Naive thymus-derived CD4-positive, alpha-beta T cell (primary cell): ENCODE results near the gene TH. TPM values are rescaled to one million over a fixed set of nuclear protein-coding genes. Genes with fewer than 3 reads are reported as not detected.
A peak's percentile ranks its signal among the peaks of the same experiment; 100 is the strongest.

Experiments
- ATAC-seq: fragments of 150-1000 bp; cut with Tn5 transposase; 2 replicates; pipeline ENCODE4 v1.10.0; 2021; ENCODE audit warnings: mild to moderate bottlenecking, moderate library complexity
- CTCF ChIA-PET: fragments of 350-600 bp; sonication (Branson Sonifier 250); formaldehyde crosslinking; loops from one replicate; lab custom pipeline; 2021; ENCODE audit warnings: antibody characterized with exemption; lab: Charles Lee
- POLR2A ChIA-PET: fragments of 350-600 bp; sonication (Branson Sonifier 250); formaldehyde crosslinking; loops from one replicate; lab custom pipeline; 2021; ENCODE audit warnings: antibody characterized with exemption, inconsistent platforms; lab: Charles Lee
- DNase-seq, 9 donors: peaks; one replicate each; pipeline versions ENCODE4 v3.0.0 to v3.0.0-alpha.2; 2020 to 2022; ENCODE audit warnings: mixed read lengths in 1 of 9
- H3K27ac ChIP-seq: one replicate; pipeline ENCODE4 v1.7.0; 2013; ENCODE audit warnings: mild to moderate bottlenecking, low read depth, low read length, moderate library complexity
- H3K27me3 ChIP-seq, 2 donors: one replicate each; pipeline ENCODE4 v1.7.0; 2013; ENCODE audit warnings: low read length in 2 of 2, mild to moderate bottlenecking in 2 of 2, moderate library complexity in 2 of 2; ENCODE audit not compliant: control insufficient read depth in 2 of 2, insufficient read depth in 2 of 2
- H3K36me3 ChIP-seq, 3 experiments: 1 replicate in 2 of 3; 2 replicates in 1 of 3; pipeline ENCODE4 v1.7.0; 2013; ENCODE audit warnings: low read length in 3 of 3, mild to moderate bottlenecking in 3 of 3, moderate library complexity in 1 of 3; ENCODE audit not compliant: insufficient read depth in 3 of 3, control insufficient read depth in 2 of 3
- H3K4me1 ChIP-seq, 2 donors: one replicate each; pipeline ENCODE4 v1.7.0; 2013; ENCODE audit warnings: low read length in 2 of 2, mild to moderate bottlenecking in 2 of 2, moderate library complexity in 1 of 2; ENCODE audit not compliant: control insufficient read depth in 2 of 2, insufficient read depth in 2 of 2
- H3K4me3 ChIP-seq: 2 replicates; pipeline ENCODE4 v1.7.0; 2013; ENCODE audit warnings: mild to moderate bottlenecking, low read length
- H3K9me3 ChIP-seq, 3 experiments: 1 replicate in 2 of 3; 2 replicates in 1 of 3; pipeline ENCODE4 v1.7.0; 2013; ENCODE audit warnings: low read length in 3 of 3; ENCODE audit not compliant: control insufficient read depth in 2 of 3
- H3K27ac Mint-ChIP-seq, 9 donors: one replicate each; pipeline ENCODE4 v1.8.0; 2020 to 2022; ENCODE audit warnings: mixed read lengths in 9 of 9, mild to moderate bottlenecking in 8 of 9, moderate library complexity in 5 of 9, inconsistent platforms in 2 of 9
- H3K27me3 Mint-ChIP-seq, 5 donors: one replicate each; pipeline ENCODE4 v1.8.0; 2021 to 2022; ENCODE audit warnings: mixed read lengths in 5 of 5, mild to moderate bottlenecking in 1 of 5
- H3K36me3 Mint-ChIP-seq, 5 donors: one replicate each; pipeline ENCODE4 v1.8.0; 2020 to 2022; ENCODE audit warnings: mixed read lengths in 5 of 5, mild to moderate bottlenecking in 3 of 5, inconsistent platforms in 1 of 5
- H3K4me1 Mint-ChIP-seq, 7 donors: one replicate each; pipeline ENCODE4 v1.8.0; 2020 to 2022; ENCODE audit warnings: mixed read lengths in 7 of 7, mild to moderate bottlenecking in 3 of 7, inconsistent platforms in 1 of 7
- H3K4me3 Mint-ChIP-seq, 10 donors: one replicate each; pipeline ENCODE4 v1.8.0; 2020 to 2022; ENCODE audit warnings: mild to moderate bottlenecking in 10 of 10, mixed read lengths in 10 of 10, moderate library complexity in 6 of 10, inconsistent platforms in 2 of 10
- H3K9me3 Mint-ChIP-seq, 11 donors: one replicate each; pipeline ENCODE4 v1.8.0; 2020 to 2022; ENCODE audit warnings: mixed read lengths in 11 of 11, mild to moderate bottlenecking in 4 of 11, inconsistent platforms in 1 of 11, moderate library complexity in 1 of 11
- intact Hi-C, 2 donors: fragments of 100-400 bp; cut with micrococcal nuclease; formaldehyde crosslinking; loops; one replicate each; pipeline ENCODE4 v1.15.1; 2023
- polyA plus RNA-seq, 2 donors: library from polyadenylated mRNA; unstranded; fragments of 300-500 nt; fragmentation: Illumina TruSeq; gene quantifications; one replicate each; pipeline ENCODE4 v1.2.3, GENCODE V29; 2021
- total RNA-seq, 6 experiments: library from RNA in 5 of 6; stranded (reverse) in 5 of 6; gene quantifications; 1 replicate in 5 of 6; 2 replicates in 1 of 6; pipeline ENCODE4 v1.2.3 and lab custom pipeline; 2021 to 2026

Gene TH
- total and polyA plus RNA-seq, 7 experiments from 2014 or later: not detected

DNA sequence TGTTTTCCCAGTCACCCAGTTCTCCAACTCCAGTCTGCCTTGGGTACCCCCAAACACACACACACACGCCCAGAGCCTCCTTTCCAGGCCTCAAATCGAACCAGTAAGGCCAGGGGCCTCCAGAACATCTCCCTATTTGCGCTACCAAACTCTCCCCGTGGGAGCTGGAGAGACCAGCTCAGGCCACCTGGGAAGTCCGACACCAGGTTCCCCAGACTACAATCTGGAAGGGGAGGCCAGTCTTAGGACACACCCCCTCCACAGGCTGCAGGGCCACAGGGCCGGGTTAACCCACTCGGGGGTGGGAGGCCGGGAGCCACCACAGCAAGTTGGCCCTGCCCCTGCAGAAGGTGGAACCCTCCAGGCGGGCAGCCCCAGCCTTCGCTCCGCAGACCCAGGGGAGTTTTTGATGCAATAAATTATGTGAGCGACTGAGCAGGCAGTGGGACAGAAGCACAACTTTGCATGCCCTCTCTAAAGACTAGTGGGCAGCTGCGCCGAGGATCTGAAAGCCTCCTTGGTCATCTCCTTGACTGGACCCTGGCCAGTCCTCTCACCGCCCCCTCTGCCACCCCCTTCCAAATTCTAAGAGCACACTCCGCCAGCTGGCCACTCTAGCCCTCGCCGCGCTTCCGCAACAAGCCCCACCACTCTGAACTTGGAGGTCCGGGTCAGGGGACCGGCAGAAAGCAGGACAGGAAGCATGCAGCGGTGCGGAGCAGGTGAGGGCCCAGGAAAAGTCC, 35.2 kb downstream of the TH start:
- Histone ChIP-seq H3K4me1 (no peaks in the 10 kb centered on the region), H3K27me3 (peaks cover 0 to 3% of the 10 kb centered on the region in 2 donors), H3K4me3 (no peak overlapping the region), H3K9me3 (no peaks in the 10 kb centered on the region), H3K36me3 (no peaks in the 10 kb centered on the region), H3K27ac (no peak overlapping the region)
- H3K27ac Mint-ChIP-seq: peak overlapping the region in 1 of 9 donors; percentile 52
- H3K36me3 Mint-ChIP-seq: peaks cover 0 to 2% (median 0%) of the 10 kb centered on the region in 5 donors
- H3K27me3 Mint-ChIP-seq: peaks cover 21 to 62% (median 52%) of the 10 kb centered on the region in 5 donors
- CTCF ChIA-PET: interaction anchor here (0.8 kb wide), 1 partner anchor 99 kb away, joined by 3 read pairs; no protein-coding TSS in a partner anchor
- intact Hi-C loops: no loop called here
- POLR2A ChIA-PET: no interaction called here
- peak overlapping the region in 4 of 10 donors; percentile 3 to 85 (median 8) for H3K4me3 Mint-ChIP-seq
- H3K4me1 Mint-ChIP-seq: peaks cover 0 to 17% (median 3%) of the 10 kb centered on the region in 7 donors
- H3K9me3 Mint-ChIP-seq: peaks cover 0 to 7% (median 0%) of the 10 kb centered on the region in 11 donors
- DNase-seq (no peak), ATAC-seq (no peak)

DNA sequence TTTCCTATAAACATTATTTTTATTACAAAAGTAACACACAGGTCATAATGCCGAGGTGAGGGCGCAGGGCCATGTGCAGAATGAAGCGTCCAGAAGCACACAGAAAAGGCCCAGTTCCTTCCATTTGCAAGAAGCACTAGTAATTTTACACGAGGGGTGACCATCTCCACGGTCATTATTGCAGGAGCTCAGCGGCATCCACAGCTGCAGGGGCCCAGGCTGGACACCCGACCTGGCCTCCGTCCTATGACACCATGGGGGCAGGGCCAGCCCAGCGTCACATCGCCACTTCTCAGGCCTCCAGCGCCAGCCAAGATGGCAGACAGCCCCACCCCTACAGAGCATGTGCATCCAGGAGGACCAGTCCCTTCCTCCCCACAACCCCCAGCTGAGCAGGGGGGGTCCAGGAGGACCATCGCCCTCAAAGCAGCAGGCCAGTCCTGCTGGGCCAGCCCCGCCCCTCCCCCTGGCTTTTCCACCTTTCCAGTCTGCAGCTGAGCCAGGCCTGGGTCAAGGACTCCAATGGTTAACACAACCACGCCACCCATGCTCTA, 35.9 kb downstream of the TH start:
- CTCF ChIA-PET: interaction anchor here (0.8 kb wide), 1 partner anchor 98 kb away, joined by 3 read pairs; no protein-coding TSS in a partner anchor
- peaks cover 0 to 2% (median 0%) of the 10 kb centered on the region in 5 donors for H3K36me3 Mint-ChIP-seq
- intact Hi-C loops: no loop called here
- Histone ChIP-seq H3K36me3 (no peaks in the 10 kb centered on the region), H3K4me3 (no peak overlapping the region), H3K27me3 (peaks cover 0 to 3% of the 10 kb centered on the region in 2 donors), H3K4me1 (no peaks in the 10 kb centered on the region), H3K9me3 (no peaks in the 10 kb centered on the region), H3K27ac (no peak overlapping the region)
- no peak overlapping the region for H3K27ac Mint-ChIP-seq
- ATAC-seq (no peak), DNase-seq (no peak)
- H3K4me3 Mint-ChIP-seq: peak overlapping the region in 4 of 10 donors; percentile 3 to 13 (median 8)
- POLR2A ChIA-PET: no interaction called here
- peaks cover 22 to 57% (median 46%) of the 10 kb centered on the region in 5 donors for H3K27me3 Mint-ChIP-seq
- peaks cover 0 to 9% (median 0%) of the 10 kb centered on the region in 11 donors for H3K9me3 Mint-ChIP-seq
- H3K4me1 Mint-ChIP-seq: peaks cover 0 to 18% (median 3%) of the 10 kb centered on the region in 7 donors

DNA sequence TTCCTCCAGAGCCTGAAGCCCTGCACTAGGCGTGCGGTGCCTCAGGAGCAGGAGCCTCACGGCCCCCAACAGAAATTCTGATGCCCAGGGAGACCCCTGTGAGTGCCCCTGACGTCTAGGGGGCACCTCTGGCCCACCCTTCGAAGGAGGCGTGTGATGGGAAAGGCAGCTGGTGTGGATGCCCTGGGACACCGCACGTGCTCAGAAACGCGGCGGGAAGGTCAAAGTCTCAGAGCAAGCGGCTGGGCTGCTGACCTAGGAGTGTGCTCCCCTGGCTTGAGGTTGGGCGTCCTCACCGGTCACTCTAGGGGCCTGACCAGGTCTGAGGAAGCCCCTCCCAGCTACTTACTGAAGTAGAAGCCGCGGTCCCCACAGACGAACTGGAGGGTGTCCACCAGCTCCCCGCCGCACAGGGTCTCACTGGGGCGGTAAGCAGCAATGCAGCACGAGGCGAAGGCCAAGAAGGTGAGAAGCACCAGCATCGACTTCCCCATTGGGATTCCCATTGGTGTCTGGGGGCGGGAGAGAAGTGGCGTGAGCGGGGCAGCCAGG, 36.5 kb downstream of the TH start:
- Histone ChIP-seq H3K27me3 (peaks cover 0 to 3% of the 10 kb centered on the region in 2 donors), H3K36me3 (no peaks in the 10 kb centered on the region), H3K4me1 (no peaks in the 10 kb centered on the region), H3K9me3 (no peaks in the 10 kb centered on the region), H3K4me3 (no peak overlapping the region), H3K27ac (no peak overlapping the region)
- ATAC-seq (no peak), DNase-seq (no peak)
- CTCF ChIA-PET: no interaction called here
- Mint-ChIP-seq H3K9me3 (peaks cover 0 to 9% (median 0%) of the 10 kb centered on the region in 11 donors), H3K27me3 (peaks cover 22 to 57% (median 46%) of the 10 kb centered on the region in 5 donors), H3K4me1 (peaks cover 0 to 18% (median 3%) of the 10 kb centered on the region in 7 donors), H3K4me3 (no peak overlapping the region), H3K27ac (no peak overlapping the region), H3K36me3 (peaks cover 0 to 2% (median 0%) of the 10 kb centered on the region in 5 donors)
- POLR2A ChIA-PET: no interaction called here
- intact Hi-C loops: no loop called here

DNA sequence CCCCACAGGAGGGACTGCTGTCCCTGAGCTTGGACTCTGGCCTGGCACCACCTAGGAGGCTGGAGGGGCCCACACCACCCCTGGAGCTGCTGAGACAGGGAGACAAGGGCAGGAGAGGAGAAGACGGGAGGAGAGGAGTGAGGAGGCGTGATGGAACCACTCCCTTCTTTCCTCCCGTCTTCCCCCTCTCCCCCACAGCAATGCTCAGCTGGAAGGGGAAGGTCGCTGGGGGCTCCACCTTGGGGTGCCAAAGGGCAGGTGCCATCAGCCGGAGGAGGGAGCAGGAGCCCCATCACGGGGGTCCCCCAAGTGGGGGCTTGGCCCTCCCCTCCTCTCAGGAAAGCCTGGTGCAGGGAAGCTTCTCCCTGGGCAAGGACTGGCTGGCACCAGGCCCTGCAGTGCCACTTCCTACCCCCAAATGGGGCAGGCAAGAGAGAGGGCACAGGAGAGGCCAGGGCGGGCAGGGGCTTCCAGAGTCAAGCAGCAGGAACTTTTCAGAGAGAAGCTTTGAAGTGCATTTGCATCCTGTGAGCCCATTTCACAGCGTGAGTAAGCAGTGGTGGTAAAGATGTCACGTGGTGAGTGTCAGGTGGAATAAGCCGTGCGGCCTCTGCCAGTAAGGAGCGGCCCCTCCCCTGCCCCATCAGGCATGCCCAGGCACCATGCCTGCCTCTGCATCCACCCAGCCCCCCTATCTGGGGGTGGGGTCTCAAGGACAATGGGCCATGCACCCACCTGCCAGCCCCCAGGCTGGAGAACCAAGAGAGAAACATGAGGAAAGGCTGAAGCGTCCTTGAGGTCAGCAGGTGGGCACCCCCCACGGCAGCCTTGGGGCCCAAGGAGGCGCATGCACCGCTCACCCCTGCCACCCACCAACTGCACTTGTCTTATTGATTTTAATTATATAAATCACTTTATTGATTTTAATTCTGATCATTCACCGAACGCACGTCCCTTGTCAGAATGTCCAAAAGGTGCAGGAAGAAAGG, 37.3 kb downstream of the TH start:
- POLR2A ChIA-PET: no interaction called here
- Histone ChIP-seq H3K9me3 (no peaks in the 10 kb centered on the region), H3K27ac (no peak overlapping the region), H3K4me1 (no peaks in the 10 kb centered on the region), H3K4me3 (no peak overlapping the region), H3K36me3 (no peaks in the 10 kb centered on the region), H3K27me3 (peaks cover 0 to 3% of the 10 kb centered on the region in 2 donors)
- no peak for ATAC-seq
- H3K27ac Mint-ChIP-seq: no peak overlapping the region
- peaks cover 0 to 2% (median 0%) of the 10 kb centered on the region in 5 donors for H3K36me3 Mint-ChIP-seq
- no peak for DNase-seq
- H3K27me3 Mint-ChIP-seq: peaks cover 22 to 54% (median 46%) of the 10 kb centered on the region in 5 donors
- H3K9me3 Mint-ChIP-seq: peaks cover 0 to 9% (median 0%) of the 10 kb centered on the region in 11 donors
- H3K4me1 Mint-ChIP-seq: peaks cover 0 to 18% (median 3%) of the 10 kb centered on the region in 7 donors
- H3K4me3 Mint-ChIP-seq: peak overlapping the region in 1 of 10 donors; percentile 39
- intact Hi-C loops: no loop called here
- CTCF ChIA-PET: no interaction called here

DNA sequence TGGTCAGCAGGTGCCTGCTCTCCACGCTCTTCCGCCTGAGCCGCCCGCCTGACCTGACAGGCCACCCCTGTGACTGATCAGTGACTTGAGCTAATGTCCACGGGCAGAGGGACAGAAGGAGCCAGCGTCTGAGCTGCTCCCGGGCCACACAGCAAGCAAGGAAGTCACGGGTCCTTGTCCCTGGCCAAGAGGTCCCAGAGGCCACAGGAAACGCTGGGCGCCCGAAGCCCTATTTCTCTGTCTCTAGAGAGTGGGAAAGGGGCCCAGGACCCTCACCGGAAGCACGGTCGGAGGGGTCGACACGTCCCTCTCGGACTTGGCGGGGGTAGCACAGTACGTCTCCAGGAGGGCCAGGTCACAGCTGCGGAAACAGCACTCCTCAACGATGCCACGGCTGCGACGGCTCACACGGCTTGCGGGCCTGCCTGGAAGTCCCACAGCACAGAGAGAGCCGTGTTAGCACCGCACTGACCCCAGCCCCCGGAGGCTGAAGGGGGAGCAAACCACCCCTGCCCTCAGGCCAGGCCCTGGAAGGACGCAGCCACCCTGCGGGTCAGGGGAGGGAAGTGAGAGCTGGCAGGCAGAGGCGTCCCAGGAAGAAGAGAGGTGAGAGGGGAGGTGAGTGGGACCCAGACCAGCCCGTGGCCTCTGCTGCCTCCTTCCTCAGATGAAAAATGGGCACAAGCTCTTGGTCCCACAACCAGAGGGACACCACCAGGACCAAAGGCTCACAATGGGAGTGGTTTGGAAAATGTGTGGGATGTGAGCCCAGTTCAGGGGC, 38.2 kb downstream of the TH start:
- no peak overlapping the region for H3K27ac Mint-ChIP-seq
- CTCF ChIA-PET: no interaction called here

More for the DNA sequence above, 38.2 kb downstream of the TH start:
- DNase-seq (no peak), ATAC-seq (no peak)
- H3K36me3 Mint-ChIP-seq: peaks cover 0 to 2% (median 0%) of the 10 kb centered on the region in 5 donors
- POLR2A ChIA-PET: no interaction called here
- H3K27ac ChIP-seq: no peak overlapping the region
- no peaks in the 10 kb centered on the region for H3K4me1 ChIP-seq
- H3K4me3 Mint-ChIP-seq: peak overlapping the region in 1 of 10 donors; percentile 21
- no peaks in the 10 kb centered on the region for H3K36me3 ChIP-seq
- H3K27me3 ChIP-seq: peaks cover 0 to 3% of the 10 kb centered on the region in 2 donors
- H3K4me1 Mint-ChIP-seq: peaks cover 0 to 16% (median 2%) of the 10 kb centered on the region in 7 donors
- H3K27me3 Mint-ChIP-seq: peaks cover 22 to 60% (median 48%) of the 10 kb centered on the region in 5 donors
- H3K9me3 Mint-ChIP-seq: peaks cover 0 to 9% (median 0%) of the 10 kb centered on the region in 11 donors
- H3K9me3 ChIP-seq: no peaks in the 10 kb centered on the region
- H3K4me3 ChIP-seq: no peak overlapping the region
- intact Hi-C loops: no loop called here
